Osteocyte (in vitro differentiated cells): ENCODE measurements around the gene TBX15. TPM values are rescaled to one million over a fixed set of nuclear protein-coding genes. Genes with fewer than 3 reads are reported as not detected.

Experiments used
- DNase-seq: peaks from one replicate; pipeline ENCODE4 v3.0.0; 2021; ENCODE audit warnings: mixed read lengths; ENCODE audit not compliant: unreplicated experiment; ENCODE audit errors: extremely low spot score
- H3K27ac Mint-ChIP-seq: one replicate; pipeline ENCODE4 v1.8.0; 2021; ENCODE audit warnings: mild to moderate bottlenecking, mixed read lengths; ENCODE audit not compliant: unreplicated experiment
- H3K27me3 Mint-ChIP-seq: one replicate; pipeline ENCODE4 v1.8.0; 2021; ENCODE audit warnings: mixed read lengths; ENCODE audit not compliant: unreplicated experiment
- H3K36me3 Mint-ChIP-seq: one replicate; pipeline ENCODE4 v1.8.0; 2021; ENCODE audit warnings: mixed read lengths; ENCODE audit not compliant: unreplicated experiment
- H3K4me1 Mint-ChIP-seq: one replicate; pipeline ENCODE4 v1.8.0; 2021; ENCODE audit warnings: mixed read lengths; ENCODE audit not compliant: unreplicated experiment
- H3K4me3 Mint-ChIP-seq: one replicate; pipeline ENCODE4 v1.8.0; 2021; ENCODE audit warnings: mild to moderate bottlenecking, moderate library complexity, mixed read lengths; ENCODE audit not compliant: unreplicated experiment
- H3K9me3 Mint-ChIP-seq: one replicate; pipeline ENCODE4 v1.8.0; 2021; ENCODE audit warnings: mixed read lengths; ENCODE audit not compliant: unreplicated experiment
- total RNA-seq: library from RNA; stranded (reverse); gene quantifications from 2 replicates; pipeline ENCODE4 v1.2.1, GENCODE V29; 2021
- TF ChIP-seq, protein P1 (sequence below): fragments of 200-600 bp; sonication (generic); IDR thresholded peaks from 2 replicates; pipeline ENCODE4 v1.5.0; 2021; ENCODE audit warnings: antibody characterized with exemption, mild to moderate bottlenecking, moderate library complexity

TBX15 gene
- total RNA-seq, 1 donor from 2014 or later = 4.3 TPM

DNA sequence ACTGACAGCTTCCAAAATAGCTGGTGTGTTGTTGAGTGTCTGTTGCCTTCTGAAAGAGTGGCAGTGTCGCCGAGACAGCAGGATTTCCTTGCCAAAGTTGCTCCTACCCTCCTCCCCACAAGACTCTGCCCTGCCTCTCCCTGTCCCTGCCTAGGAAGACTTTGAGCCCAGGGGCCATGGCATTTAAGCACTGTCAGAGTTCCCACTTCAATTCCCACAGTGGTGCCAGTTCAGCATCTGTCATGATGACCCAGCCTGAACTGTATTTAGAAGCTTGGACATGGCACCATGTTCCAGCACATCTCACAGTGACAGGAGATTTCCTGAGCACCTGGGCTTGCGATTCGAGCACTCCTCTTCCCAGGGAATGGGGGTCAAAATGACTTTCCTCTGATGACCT, 43.6 kb downstream of the TBX15 start:
- Mint-ChIP-seq H3K27me3 (no peaks in the 10 kb centered on the region), H3K36me3 (no peaks in the 10 kb centered on the region), H3K27ac (no peak overlapping the region), H3K4me3 (no peak overlapping the region), H3K9me3 (no peaks in the 10 kb centered on the region), H3K4me1 (no peaks in the 10 kb centered on the region)
- TF ChIP-seq, protein P1, sequence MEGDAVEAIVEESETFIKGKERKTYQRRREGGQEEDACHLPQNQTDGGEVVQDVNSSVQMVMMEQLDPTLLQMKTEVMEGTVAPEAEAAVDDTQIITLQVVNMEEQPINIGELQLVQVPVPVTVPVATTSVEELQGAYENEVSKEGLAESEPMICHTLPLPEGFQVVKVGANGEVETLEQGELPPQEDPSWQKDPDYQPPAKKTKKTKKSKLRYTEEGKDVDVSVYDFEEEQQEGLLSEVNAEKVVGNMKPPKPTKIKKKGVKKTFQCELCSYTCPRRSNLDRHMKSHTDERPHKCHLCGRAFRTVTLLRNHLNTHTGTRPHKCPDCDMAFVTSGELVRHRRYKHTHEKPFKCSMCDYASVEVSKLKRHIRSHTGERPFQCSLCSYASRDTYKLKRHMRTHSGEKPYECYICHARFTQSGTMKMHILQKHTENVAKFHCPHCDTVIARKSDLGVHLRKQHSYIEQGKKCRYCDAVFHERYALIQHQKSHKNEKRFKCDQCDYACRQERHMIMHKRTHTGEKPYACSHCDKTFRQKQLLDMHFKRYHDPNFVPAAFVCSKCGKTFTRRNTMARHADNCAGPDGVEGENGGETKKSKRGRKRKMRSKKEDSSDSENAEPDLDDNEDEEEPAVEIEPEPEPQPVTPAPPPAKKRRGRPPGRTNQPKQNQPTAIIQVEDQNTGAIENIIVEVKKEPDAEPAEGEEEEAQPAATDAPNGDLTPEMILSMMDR = no peak
- DNase-seq = no peak

DNA sequence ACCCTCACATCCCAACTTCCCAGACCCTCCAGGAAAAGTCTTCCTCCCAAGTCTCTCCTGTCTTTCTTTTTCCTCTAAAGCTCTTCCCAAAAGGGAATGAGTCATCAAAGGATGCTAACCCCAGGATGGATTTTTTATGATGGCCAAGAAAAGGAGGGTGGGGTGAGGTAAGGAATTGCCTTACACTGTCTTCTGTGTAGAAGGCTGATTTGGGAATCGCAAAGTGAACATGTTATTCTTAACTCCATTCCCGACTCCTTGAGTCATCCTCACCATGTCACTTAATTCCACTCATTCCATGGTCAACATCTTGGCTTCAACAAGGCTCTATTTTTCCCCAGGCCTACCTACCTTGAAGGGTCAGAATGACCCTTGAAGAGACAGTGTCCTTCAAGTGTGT, 44.0 kb downstream of the TBX15 start:
- TF ChIP-seq, protein P1 = no peak
- H3K4me3 Mint-ChIP-seq = no peak overlapping the region
- H3K27ac Mint-ChIP-seq = no peak overlapping the region
- no peaks in the 10 kb centered on the region for H3K27me3 Mint-ChIP-seq
- H3K9me3 Mint-ChIP-seq = no peaks in the 10 kb centered on the region
- H3K4me1 Mint-ChIP-seq = no peaks in the 10 kb centered on the region
- H3K36me3 Mint-ChIP-seq = no peaks in the 10 kb centered on the region
- DNase-seq = no peak

DNA sequence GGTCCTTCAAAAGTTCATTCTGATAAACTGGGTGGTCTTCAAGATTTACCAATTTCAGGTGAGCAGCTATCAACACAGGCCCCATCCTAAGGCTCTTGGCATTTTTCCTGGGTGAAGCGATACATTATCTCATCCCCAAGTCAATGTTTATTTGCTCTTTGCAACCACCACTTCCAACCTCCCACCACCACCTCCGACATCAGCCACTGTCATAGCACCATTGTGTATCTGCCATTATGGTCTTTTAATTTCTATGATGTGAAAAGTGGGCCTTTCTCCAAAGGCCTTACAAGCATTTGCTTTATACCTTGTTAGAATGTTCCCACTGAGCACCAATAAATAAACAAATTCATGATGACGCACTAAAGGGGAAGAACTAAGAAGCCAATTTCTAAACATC, 47.2 kb downstream of the TBX15 start:
- Mint-ChIP-seq H3K4me1 (no peaks in the 10 kb centered on the region), H3K27me3 (no peaks in the 10 kb centered on the region), H3K36me3 (no peaks in the 10 kb centered on the region), H3K27ac (no peak overlapping the region), H3K4me3 (no peak overlapping the region), H3K9me3 (no peaks in the 10 kb centered on the region)
- no peak for DNase-seq
- TF ChIP-seq, protein P1 = no peak

DNA sequence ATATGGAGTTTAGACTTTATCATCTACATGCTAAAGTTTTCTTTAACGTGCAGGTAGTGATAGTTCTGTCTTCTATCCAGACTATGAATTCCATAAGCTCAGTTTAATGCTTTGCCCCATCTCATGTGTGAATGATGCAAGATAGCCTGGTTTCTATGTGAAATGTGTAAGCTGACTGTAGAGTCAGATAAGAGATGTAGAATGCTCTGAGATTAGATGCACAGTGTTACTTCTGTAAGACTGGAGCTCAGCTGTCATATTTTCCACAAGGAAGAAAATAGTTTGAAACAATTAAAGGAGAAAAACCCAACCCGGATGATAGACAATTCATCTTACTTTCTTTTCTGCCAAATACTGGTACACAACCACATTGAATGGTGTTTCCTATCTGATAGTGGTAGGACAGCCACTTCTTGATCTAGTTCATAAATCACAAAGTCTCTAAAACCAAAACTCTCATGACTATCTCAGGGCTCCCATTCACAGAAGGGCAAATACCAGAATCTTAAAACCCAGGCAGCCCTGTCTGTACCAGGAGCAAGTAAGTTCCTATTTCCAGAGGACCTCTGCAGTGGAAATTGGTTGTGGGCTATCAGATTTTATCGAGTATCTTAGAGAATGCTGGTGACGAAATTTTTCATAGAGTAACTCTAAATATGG, 50.6 kb downstream of the TBX15 start:
- Mint-ChIP-seq H3K4me3 (no peak overlapping the region), H3K36me3 (no peaks in the 10 kb centered on the region), H3K4me1 (no peaks in the 10 kb centered on the region), H3K9me3 (no peaks in the 10 kb centered on the region), H3K27me3 (no peaks in the 10 kb centered on the region), H3K27ac (no peak overlapping the region)
- TF ChIP-seq, protein P1 = no peak
- DNase-seq = no peak

DNA sequence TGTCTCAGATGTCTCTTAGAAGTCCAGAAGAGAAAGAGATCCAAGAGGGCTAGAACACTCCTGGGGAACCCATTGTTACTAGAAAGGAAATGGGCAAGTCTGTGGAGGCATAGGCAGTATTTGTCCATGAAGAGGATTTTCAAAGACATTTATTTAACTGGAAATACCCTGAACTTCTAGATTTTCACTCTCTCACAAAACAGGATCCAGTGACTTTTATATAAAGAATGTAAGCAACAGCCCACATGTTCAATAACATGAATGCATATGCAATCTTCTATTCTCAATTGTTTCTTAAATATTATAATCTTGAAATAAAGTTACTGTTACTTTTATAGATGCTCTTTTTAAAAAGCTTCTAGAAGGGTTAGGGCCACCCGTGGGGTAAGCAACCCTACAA, 53.4 kb downstream of the TBX15 start:
- Mint-ChIP-seq H3K4me3 (no peak overlapping the region), H3K36me3 (no peaks in the 10 kb centered on the region), H3K4me1 (no peaks in the 10 kb centered on the region), H3K27ac (no peak overlapping the region), H3K27me3 (no peaks in the 10 kb centered on the region), H3K9me3 (peaks cover 2% of the 10 kb centered on the region)
- no peak for DNase-seq
- TF ChIP-seq, protein P1 = no peak
